ENCODE measurements around the gene BFAR. TPM values are rescaled to one million over a fixed set of nuclear protein-coding genes. Genes with fewer than 3 reads are reported as not detected.

Gene BFAR
- total RNA-seq = 128 and 142 TPM in 2 replicates

GRCh38 chr16:14632693-14633569, at the start of gene BFAR:
Gene BFAR, plus strand, starts transcription at chr16:14632951. Its CDS starts 11,396 bp downstream, at chr16:14644347.

GRCh38 chr16:14629919-14630619, 2.7 kb upstream of the BFAR start, which contains the start of gene PARN:
Gene PARN, minus strand, starts transcription at chr16:14630260. Its CDS starts 135 bp downstream, at chr16:14630125.

GRCh38 chr16:14694129-14694528, 61.4 kb downstream of the BFAR start, which contains the start of gene PLA2G10:
Gene PLA2G10, minus strand, starts transcription at chr16:14694308. Its CDS starts 79 bp downstream, at chr16:14694229.

GRCh38 chr16:14703156-14704011, 70.6 kb downstream of the BFAR start, which contains the start of gene NPIPA3:
Gene NPIPA3, plus strand, starts transcription at chr16:14703411. Its CDS starts 5,533 bp downstream, at chr16:14708944.

Other genes with a start within 250 kb of the BFAR start
- gene PARN, start 2.7 kb upstream of the BFAR start, total RNA-seq = 19.2 and 24.8 TPM in 2 replicates
- not detected in 2 replicates for gene PLA2G10, start 61.4 kb downstream of the BFAR start, total RNA-seq
- gene NPIPA3, start 70.5 kb downstream of the BFAR start, total RNA-seq = 0.32 and 2.1 TPM in 2 replicates
- gene NPIPA2, start 109.6 kb downstream of the BFAR start, total RNA-seq = 0.32 and 2.1 TPM in 2 replicates
- 91.3 and 163 TPM in 2 replicates for gene NOMO1, start 200.8 kb downstream of the BFAR start, total RNA-seq